Measurements from ENCODE around the gene LAMA3. TPM values are rescaled to one million over a fixed set of nuclear protein-coding genes. Genes with fewer than 3 reads are reported as not detected.

Gene LAMA3
- polyA plus RNA-seq, 1 donor from 2014 or later = 3.4 TPM

GRCh38 chr18:23752796-23753195 is 63.5 kb downstream of the LAMA3 start:
- Histone ChIP-seq H3K9me2 (ENCODE audit: insufficient read depth, low read length) (no peaks in the 10 kb centered on the region), H4K20me1 (ENCODE audit: insufficient read depth) (no peaks in the 10 kb centered on the region), H3K27me3 (ENCODE audit: insufficient read depth, low read depth, low read length) (no peaks in the 10 kb centered on the region), H3K9ac (ENCODE audit: low read length) (no peak overlapping the region), H2AFZ (ENCODE audit: low read depth, low read length) (no peak overlapping the region), H3K36me3 (ENCODE audit: insufficient read depth, low read length) (no peaks in the 10 kb centered on the region), H3K4me2 (ENCODE audit: low read length) (no peak overlapping the region), H3K79me2 (replicated peaks; ENCODE audit: insufficient read depth, low read length) (no peaks in the 10 kb centered on the region), H3K9me3 (ENCODE audit: low read length) (no peaks in the 10 kb centered on the region), H3K4me3 (ENCODE audit: low read length) (no peak overlapping the region), H3F3A (ENCODE audit: insufficient read depth, low read length, poor library complexity, severe bottlenecking) (no peaks in the 10 kb centered on the region), H3K27ac (ENCODE audit: low read length) (no peak overlapping the region)
- TF ChIP-seq SMC3 (conservative IDR thresholded peaks at IDR 0.05; ENCODE audit: poor library complexity) = no peak
- TF ChIP-seq EP300 (conservative IDR thresholded peaks at IDR 0.05; ENCODE audit: poor library complexity, severe bottlenecking) = no peak
- no peak for TF ChIP-seq POLR2AphosphoS5 (IDR thresholded peaks at IDR 0.05)

- H3K4me2 ChIP-seq (ENCODE audit: low read length) = no peak overlapping the region
- H3K27ac ChIP-seq (ENCODE audit: low read length) = no peak overlapping the region
- H2AFZ ChIP-seq (ENCODE audit: low read depth, low read length) = no peak overlapping the region
- H3K9me2 ChIP-seq (ENCODE audit: insufficient read depth, low read length) = no peaks in the 10 kb centered on the region
- no peaks in the 10 kb centered on the region for H4K20me1 ChIP-seq (ENCODE audit: insufficient read depth)
- no peaks in the 10 kb centered on the region for H3K27me3 ChIP-seq (ENCODE audit: insufficient read depth, low read depth, low read length)
- H3K4me3 ChIP-seq (ENCODE audit: low read length) = no peak overlapping the region
- no peak overlapping the region for H3K9ac ChIP-seq (ENCODE audit: low read length)
- no peaks in the 10 kb centered on the region for H3F3A ChIP-seq (ENCODE audit: insufficient read depth, low read length, poor library complexity, severe bottlenecking)
- TF ChIP-seq MXI1 (conservative IDR thresholded peaks at IDR 0.05; ENCODE audit: poor library complexity, severe bottlenecking) (no peak), POLR2AphosphoS5 (IDR thresholded peaks at IDR 0.05) (no peak), CTCF (IDR thresholded peaks at IDR 0.05; ENCODE audit: poor library complexity, severe bottlenecking) (no peak), TAF1 (IDR thresholded peaks at IDR 0.05; ENCODE audit: low read depth) (no peak), RAD21 (conservative IDR thresholded peaks at IDR 0.05) (no peak), SMC3 (conservative IDR thresholded peaks at IDR 0.05; ENCODE audit: poor library complexity) (no peak), EZH2 (IDR thresholded peaks at IDR 0.05; ENCODE audit: borderline replicate concordance, insufficient read depth, low read length, poor library complexity, severe bottlenecking) (no peak), REST (IDR thresholded peaks at IDR 0.05; ENCODE audit: borderline replicate concordance) (no peak), EP300 (conservative IDR thresholded peaks at IDR 0.05; ENCODE audit: poor library complexity, severe bottlenecking) (no peak)
- no peaks in the 10 kb centered on the region for H3K36me3 ChIP-seq (ENCODE audit: insufficient read depth, low read length)
- H3K9me3 ChIP-seq (ENCODE audit: low read length) = no peaks in the 10 kb centered on the region
- H3K79me2 ChIP-seq (replicated peaks; ENCODE audit: insufficient read depth, low read length) = no peaks in the 10 kb centered on the region
Observed at GRCh38 chr18:23756590-23757436, 67.6 kb downstream of the LAMA3 start.
